Esophagus squamous epithelium (tissue), 5 donors: ENCODE results near the gene KIDINS220. TPM values are rescaled to one million over a fixed set of nuclear protein-coding genes. Genes with fewer than 3 reads are reported as not detected.
A peak's percentile ranks its signal among the peaks of the same experiment; 100 is the strongest.

ENCODE experiments used
- DNase-seq: peaks from one replicate; lab custom pipeline; 2025; lab: John Stamatoyannopoulos, UW
- H3K27ac ChIP-seq, 4 donors: fragments of 200-600 bp; sonication (generic); one replicate each; pipeline ENCODE4 v1.5.1; 2016 to 2019; ENCODE audit warnings: mild to moderate bottlenecking in 1 of 4
- H3K27me3 ChIP-seq, 4 donors: fragments of 200-600 bp; sonication (generic); 1 replicate in 3 of 4; 2 replicates in 1 of 4; pipeline versions ENCODE4 v1.5.1 to v1.6.0; 2017 to 2021; ENCODE audit warnings: antibody characterized with exemption in 1 of 4
- H3K36me3 ChIP-seq, 3 donors: fragments of 200-600 bp; sonication (generic); one replicate each; pipeline ENCODE4 v1.5.1; 2016 to 2019
- H3K4me1 ChIP-seq, 3 donors: fragments of 200-600 bp; sonication (generic); one replicate each; pipeline ENCODE4 v1.5.1; 2017 to 2019
- H3K4me3 ChIP-seq, 4 donors: fragments of 200-600 bp; sonication (generic); 1 replicate in 3 of 4; 2 replicates in 1 of 4; pipeline ENCODE4 v1.5.1; 2016 to 2019; ENCODE audit warnings: mild to moderate bottlenecking in 2 of 4, moderate library complexity in 1 of 4
- H3K9me3 ChIP-seq, 3 donors: fragments of 200-600 bp; sonication (generic); one replicate each; pipeline ENCODE4 v1.5.1; 2016 to 2019
- POLR2A ChIP-seq, 4 donors: fragments of 450-650 bp; IDR thresholded peaks; one replicate each; pipeline ENCODE4 v1.6.1; 2017; ENCODE audit warnings: antibody characterized with exemption in 4 of 4, mild to moderate bottlenecking in 4 of 4, moderate library complexity in 3 of 4
- WGBS, 2 donors: methylation state at CpG; one replicate each; pipeline ENCODE4 v1.1.5; 2018; 5-methylcytosine and 5-hydroxymethylcytosine counted together
- intact Hi-C: fragments of 100-400 bp; cut with DNase I; formaldehyde crosslinking; loops from one replicate; pipeline ENCODE4 v1.15.0; 2022
- total RNA-seq, 4 donors: library from RNA; depleted of rRNA; stranded (reverse); fragments of >200 nt; gene quantifications; one replicate each; pipeline ENCODE4 v1.1.0, GENCODE V29; 2016
- TF ChIP-seq, protein P1 (sequence below), 6 experiments: fragments of 450-650 bp in 4 of 6; fragments of 200-600 bp in 2 of 6; sonication (generic) in 2 of 6; IDR thresholded peaks; one replicate each; pipeline ENCODE4 v1.5.1; 2016 to 2019; ENCODE audit warnings: antibody characterized with exemption in 6 of 6, mild to moderate bottlenecking in 4 of 6, moderate library complexity in 4 of 6
- donor health status: DM: yes; HTN: yes; CAD: no.

Gene KIDINS220
- total RNA-seq, 4 donors from 2014 or later, result 27.4 to 58.7 (median 35.7) TPM

GRCh38 chr2:8839189-8839965, 2.0 kb upstream of the KIDINS220 start:
- Histone ChIP-seq H3K9me3 (no peaks in the 10 kb centered on the region), H3K36me3 (no peaks in the 10 kb centered on the region), H3K4me3 (no peak overlapping the region), H3K27me3 (peaks cover 0 to 7% (median 0%) of the 10 kb centered on the region in 4 donors), H3K27ac (no peak overlapping the region), H3K4me1 (peaks cover 14 to 31% (median 22%) of the 10 kb centered on the region in 3 donors)
- intact Hi-C loops, result no loop called here
- no peak for DNase-seq
- no peak for TF ChIP-seq POLR2A (IDR thresholded peaks at IDR 0.05)
- TF ChIP-seq, protein P1, sequence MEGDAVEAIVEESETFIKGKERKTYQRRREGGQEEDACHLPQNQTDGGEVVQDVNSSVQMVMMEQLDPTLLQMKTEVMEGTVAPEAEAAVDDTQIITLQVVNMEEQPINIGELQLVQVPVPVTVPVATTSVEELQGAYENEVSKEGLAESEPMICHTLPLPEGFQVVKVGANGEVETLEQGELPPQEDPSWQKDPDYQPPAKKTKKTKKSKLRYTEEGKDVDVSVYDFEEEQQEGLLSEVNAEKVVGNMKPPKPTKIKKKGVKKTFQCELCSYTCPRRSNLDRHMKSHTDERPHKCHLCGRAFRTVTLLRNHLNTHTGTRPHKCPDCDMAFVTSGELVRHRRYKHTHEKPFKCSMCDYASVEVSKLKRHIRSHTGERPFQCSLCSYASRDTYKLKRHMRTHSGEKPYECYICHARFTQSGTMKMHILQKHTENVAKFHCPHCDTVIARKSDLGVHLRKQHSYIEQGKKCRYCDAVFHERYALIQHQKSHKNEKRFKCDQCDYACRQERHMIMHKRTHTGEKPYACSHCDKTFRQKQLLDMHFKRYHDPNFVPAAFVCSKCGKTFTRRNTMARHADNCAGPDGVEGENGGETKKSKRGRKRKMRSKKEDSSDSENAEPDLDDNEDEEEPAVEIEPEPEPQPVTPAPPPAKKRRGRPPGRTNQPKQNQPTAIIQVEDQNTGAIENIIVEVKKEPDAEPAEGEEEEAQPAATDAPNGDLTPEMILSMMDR (IDR thresholded peaks at IDR 0.05), result no peak
- WGBS, 2 donors, result 71 to 75% methylated on average over 4 of the region's 5 CpGs

GRCh38 chr2:8837795-8838140, 355 bp upstream of the KIDINS220 start:
- no peaks in the 10 kb centered on the region for H3K9me3 ChIP-seq
- TF ChIP-seq, protein P1 (IDR thresholded peaks at IDR 0.05), result no peak
- no peak for TF ChIP-seq POLR2A (IDR thresholded peaks at IDR 0.05)
- peak overlapping the region; percentile 84 to 90 (median 88) for H3K27ac ChIP-seq
- no peak for DNase-seq
- H3K4me3 ChIP-seq, result peak overlapping the region; percentile 83 to 95 (median 90)
- 64 to 65% methylated on average over 11 of the region's 11 CpGs for WGBS, 2 donors
- H3K27me3 ChIP-seq, result peaks cover 0 to 7% (median 0%) of the 10 kb centered on the region in 4 donors
- intact Hi-C loops, result no loop called here
- H3K4me1 ChIP-seq, result peaks cover 14 to 40% (median 22%) of the 10 kb centered on the region in 3 donors
- no peaks in the 10 kb centered on the region for H3K36me3 ChIP-seq

GRCh38 chr2:8835279-8835678, 2.1 kb downstream of the KIDINS220 start:
- no peak for DNase-seq
- intact Hi-C loops, result no loop called here
- H3K36me3 ChIP-seq, result no peaks in the 10 kb centered on the region
- no peak overlapping the region for H3K4me3 ChIP-seq
- TF ChIP-seq, protein P1 (IDR thresholded peaks at IDR 0.05), result no peak
- TF ChIP-seq POLR2A (IDR thresholded peaks at IDR 0.05), result no peak
- peaks cover 0 to 7% (median 0%) of the 10 kb centered on the region in 4 donors for H3K27me3 ChIP-seq
- H3K9me3 ChIP-seq, result no peaks in the 10 kb centered on the region
- peaks cover 14 to 47% (median 22%) of the 10 kb centered on the region in 3 donors for H3K4me1 ChIP-seq
- no peak overlapping the region for H3K27ac ChIP-seq

- intact Hi-C loops, result no loop called here
- DNase-seq, result no peak
Measured at GRCh38 chr2:8833853-8834252, 3.6 kb downstream of the KIDINS220 start.

GRCh38 chr2:8831516-8831915, 5.9 kb downstream of the KIDINS220 start:
- no peak overlapping the region for H3K27ac ChIP-seq
- 94 to 100% methylated on average over 2 of the region's 2 CpGs for WGBS, 2 donors
- no peak for DNase-seq
- TF ChIP-seq, protein P1 (IDR thresholded peaks at IDR 0.05), result no peak
- TF ChIP-seq POLR2A (IDR thresholded peaks at IDR 0.05), result no peak
- H3K4me3 ChIP-seq, result no peak overlapping the region
- H3K27me3 ChIP-seq, result no peaks in the 10 kb centered on the region
- H3K9me3 ChIP-seq, result no peaks in the 10 kb centered on the region
- peaks cover 9 to 38% (median 16%) of the 10 kb centered on the region in 3 donors for H3K4me1 ChIP-seq
- peaks cover 0 to 11% (median 0%) of the 10 kb centered on the region in 3 donors for H3K36me3 ChIP-seq
- intact Hi-C loops, result no loop called here

More at GRCh38 chr2:8833853-8834252, 3.6 kb downstream of the KIDINS220 start:
- no peak for TF ChIP-seq POLR2A (IDR thresholded peaks at IDR 0.05)
- TF ChIP-seq, protein P1 (IDR thresholded peaks at IDR 0.05), result no peak
- Histone ChIP-seq H3K4me1 (peaks cover 14 to 47% (median 22%) of the 10 kb centered on the region in 3 donors), H3K36me3 (no peaks in the 10 kb centered on the region), H3K9me3 (no peaks in the 10 kb centered on the region), H3K4me3 (no peak overlapping the region), H3K27me3 (no peaks in the 10 kb centered on the region), H3K27ac (no peak overlapping the region)
- WGBS, 2 donors, result 89 to 95% methylated on average over 7 of the region's 7 CpGs
